Body of pancreas (tissue), 4 donors: ENCODE results near the gene ZNF888. TPM values are rescaled to one million over a fixed set of nuclear protein-coding genes. Genes with fewer than 3 reads are reported as not detected.
"Not testable (repeated sequence)": the region's sequence is repeated elsewhere in the genome, so short reads cannot be mapped to it uniquely, and the experiment has no call there.

Experiments
- ATAC-seq: fragments of 150-250 bp; one replicate; pipeline ENCODE4 v1.9.1; 2016
- DNase-seq, 4 donors: peaks; one replicate each; pipeline ENCODE4 v3.0.0-alpha.2; 2019
- H3K27ac ChIP-seq, 4 donors: fragments of 200-600 bp; sonication (generic); 1 replicate in 3 of 4; 2 replicates in 1 of 4; pipeline versions ENCODE4 v1.5.1 to v1.6.1; 2016 to 2019; ENCODE audit warnings: mild to moderate bottlenecking in 1 of 4, mixed read lengths in 1 of 4, moderate library complexity in 1 of 4
- H3K27me3 ChIP-seq, 2 donors: fragments of 200-600 bp; sonication (generic); one replicate each; pipeline ENCODE4 v1.6.0; 2016; ENCODE audit warnings: mild to moderate bottlenecking in 1 of 2
- H3K36me3 ChIP-seq, 2 donors: fragments of 200-600 bp; sonication (generic); replicated peaks in 1 of 2; 2 replicates each; pipeline ENCODE4 v1.5.1; 2016; ENCODE audit warnings: low read depth in 2 of 2; ENCODE audit not compliant: insufficient read depth in 1 of 2
- H3K4me1 ChIP-seq: fragments of 200-600 bp; sonication (generic); one replicate; pipeline ENCODE4 v1.6.0; 2016
- H3K4me3 ChIP-seq, 2 donors: fragments of 200-600 bp; sonication (generic); 1 replicate in 1 of 2; 2 replicates in 1 of 2; pipeline ENCODE4 v1.5.1; 2016 to 2019
- H3K9me3 ChIP-seq, 3 donors: fragments of 200-600 bp; sonication (generic); 1 replicate in 2 of 3; 2 replicates in 1 of 3; pipeline ENCODE4 v1.5.1; 2016
- CTCF ChIP-seq, 7 experiments: fragments of 450-650 bp in 4 of 7; fragments of 200-600 bp in 3 of 7; sonication (generic) in 3 of 7; IDR thresholded peaks; one replicate each; pipeline ENCODE4 v1.5.1; 2016 to 2019; ENCODE audit warnings: antibody characterized with exemption in 7 of 7
- POLR2A ChIP-seq, 3 donors: fragments of 450-650 bp; IDR thresholded peaks; one replicate each; pipeline ENCODE4 v1.6.1; 2016; ENCODE audit warnings: antibody characterized with exemption in 3 of 3, mild to moderate bottlenecking in 2 of 3
- WGBS, 2 donors: methylation state at CpG; one replicate each; pipeline ENCODE4 v1.1.5; 2017; 5-methylcytosine and 5-hydroxymethylcytosine counted together
- intact Hi-C: fragments of 100-400 bp; cut with DNase I; formaldehyde crosslinking; loops from one replicate; pipeline ENCODE4 v1.15.1; 2023
- total RNA-seq, 2 donors: library from RNA; depleted of rRNA; stranded (reverse); fragments of >200 nt; gene quantifications; one replicate each; pipeline ENCODE4 v1.1.0, GENCODE V29; 2016

ZNF888 gene
- total RNA-seq, 2 donors from 2014 or later: 6.3 to 6.7 TPM

GRCh38 chr19:52889931-52890330, 33.3 kb downstream of the ZNF888 start:
- H3K4me3 ChIP-seq: no peak overlapping the region
- H3K4me1 ChIP-seq: no peaks in the 10 kb centered on the region
- no peak for DNase-seq
- no peaks in the 10 kb centered on the region for H3K27me3 ChIP-seq
- no peak overlapping the region for H3K27ac ChIP-seq
- TF ChIP-seq POLR2A (IDR thresholded peaks at IDR 0.05) (no peak), CTCF (IDR thresholded peaks at IDR 0.05) (no peak)
- H3K36me3 ChIP-seq: peaks cover 0 to 9% of the 10 kb centered on the region in 2 donors
- WGBS, 2 donors: 91 to 93% methylated on average over 4 of the region's 4 CpGs
- ATAC-seq: no peak
- no peaks in the 10 kb centered on the region for H3K9me3 ChIP-seq
- intact Hi-C loops: no loop called here

- Histone ChIP-seq H3K27me3 (no peaks in the 10 kb centered on the region), H3K27ac (no peak overlapping the region), H3K4me1 (no peaks in the 10 kb centered on the region), H3K9me3 (no peaks in the 10 kb centered on the region), H3K36me3 (peaks cover 0 to 14% of the 10 kb centered on the region in 2 donors), H3K4me3 (no peak overlapping the region)
- intact Hi-C loops: no loop called here
- no peak for DNase-seq
- 88 to 95% methylated on average over 7 of the region's 7 CpGs for WGBS, 2 donors
- TF ChIP-seq CTCF (IDR thresholded peaks at IDR 0.05): no peak
- no peak for TF ChIP-seq POLR2A (IDR thresholded peaks at IDR 0.05)
- ATAC-seq: no peak
Measured at GRCh38 chr19:52889076-52889475, 34.2 kb downstream of the ZNF888 start.

- Histone ChIP-seq H3K4me1 (no peaks in the 10 kb centered on the region), H3K27ac (no peak overlapping the region), H3K9me3 (peaks cover 0 to 22% (median 2%) of the 10 kb centered on the region in 3 donors), H3K4me3 (no peak overlapping the region), H3K36me3 (peaks cover 0 to 52% of the 10 kb centered on the region in 2 donors), H3K27me3 (no peaks in the 10 kb centered on the region)
- ATAC-seq (no peak), DNase-seq (no peak)
- intact Hi-C loops: no loop called here
- 91 to 94% methylated on average over 11 of the region's 11 CpGs for WGBS, 2 donors
- TF ChIP-seq POLR2A (IDR thresholded peaks at IDR 0.05) (no peak), CTCF (IDR thresholded peaks at IDR 0.05) (no peak)
Measured at GRCh38 chr19:52880895-52881389, 42.3 kb downstream of the ZNF888 start.

GRCh38 chr19:52872996-52873395, 50.2 kb downstream of the ZNF888 start:
- H3K9me3 ChIP-seq, H3K4me1 ChIP-seq, DNase-seq, H3K27me3 ChIP-seq, H3K36me3 ChIP-seq, intact Hi-C loops, H3K27ac ChIP-seq, H3K4me3 ChIP-seq, ATAC-seq: not testable (repeated sequence)
- 64 to 70% methylated on average over 6 of the region's 6 CpGs for WGBS, 2 donors

- Histone ChIP-seq H3K36me3 (no peaks in the 10 kb centered on the region), H3K9me3 (no peaks in the 10 kb centered on the region), H3K4me1 (no peaks in the 10 kb centered on the region), H3K27ac (no peak overlapping the region), H3K4me3 (no peak overlapping the region), H3K27me3 (no peaks in the 10 kb centered on the region)
- 88 to 93% methylated on average over 3 of the region's 3 CpGs for WGBS, 2 donors
- no peak for ATAC-seq
- DNase-seq: no peak
- intact Hi-C loops: no loop called here
- TF ChIP-seq POLR2A (IDR thresholded peaks at IDR 0.05) (no peak), CTCF (IDR thresholded peaks at IDR 0.05) (no peak)
Measured at GRCh38 chr19:52871466-52871865, 51.8 kb downstream of the ZNF888 start.

- H3K4me3 ChIP-seq, H3K36me3 ChIP-seq, H3K9me3 ChIP-seq, H3K27ac ChIP-seq, H3K4me1 ChIP-seq, intact Hi-C loops, DNase-seq, H3K27me3 ChIP-seq, ATAC-seq: not testable (repeated sequence)
- WGBS, 2 donors: 88 to 97% methylated on average over 11 of the region's 11 CpGs
Measured at GRCh38 chr19:52868031-52868430, 55.2 kb downstream of the ZNF888 start.
